Airway epithelial cell (primary cell): ENCODE data around the gene SLC5A4. TPM values are rescaled to one million over a fixed set of nuclear protein-coding genes. Genes with fewer than 3 reads are reported as not detected.

ENCODE experiments used
- total RNA-seq: library from RNA; depleted of rRNA; stranded (reverse); fragments of >200 nt; gene quantifications from 2 replicates; pipeline ENCODE4 v1.2.3, GENCODE V29; 2015

SLC5A4 gene
- not detected in 2 replicates for total RNA-seq

GRCh38 chr22:32255217-32255616 lies at the start of gene SLC5A4:
Gene SLC5A4 (minus strand): TSS chr22:32255347. CDS start chr22:32255329, 18 bp downstream.

GRCh38 chr22:32204856-32205722 lies 50.1 kb downstream of the SLC5A4 start, which contains the start of gene RFPL2:
Gene RFPL2 (minus strand): TSS chr22:32205073. CDS start chr22:32202451, 2,622 bp downstream.

Other genes with a start within 250 kb of the SLC5A4 start
- 0.09 and 0.21 TPM in 2 replicates for gene SLC5A1, start 212.1 kb downstream of the SLC5A4 start, total RNA-seq
- gene C22orf42, start 96.0 kb downstream of the SLC5A4 start, total RNA-seq = not detected in 2 replicates
- not detected in 2 replicates for gene RFPL2, start 50.3 kb downstream of the SLC5A4 start, total RNA-seq
- gene RFPL3, start 102.5 kb upstream of the SLC5A4 start, total RNA-seq = not detected in 2 replicates
- 81.7 and 89.5 TPM in 2 replicates for gene RTCB, start 156.9 kb upstream of the SLC5A4 start, total RNA-seq
- 0.07 TPM in 1 of 2 replicates, not detected in the other for gene BPIFC, start 209.1 kb upstream of the SLC5A4 start, total RNA-seq
- 59.4 and 73.7 TPM in 2 replicates for gene FBXO7, start 219.5 kb upstream of the SLC5A4 start, total RNA-seq